GM12801 (cell line): ENCODE results near the gene ASIP.

ENCODE experiments used
- CTCF ChIP-seq: IDR thresholded peaks from one replicate; pipeline ENCODE4 v1.5.1; 2011; ENCODE audit warnings: control low read depth; ENCODE audit not compliant: insufficient read length; ENCODE audit errors: extremely low read depth

Gene ASIP

GRCh38 chr20:34233687-34234086, 7.5 kb upstream of the ASIP start:
- TF ChIP-seq CTCF: no peak

GRCh38 chr20:34235875-34236274, 5.3 kb upstream of the ASIP start:
- TF ChIP-seq CTCF: no peak

- TF ChIP-seq CTCF: no peak
Observed at GRCh38 chr20:34237942-34238341, 3.3 kb upstream of the ASIP start.

DNA sequence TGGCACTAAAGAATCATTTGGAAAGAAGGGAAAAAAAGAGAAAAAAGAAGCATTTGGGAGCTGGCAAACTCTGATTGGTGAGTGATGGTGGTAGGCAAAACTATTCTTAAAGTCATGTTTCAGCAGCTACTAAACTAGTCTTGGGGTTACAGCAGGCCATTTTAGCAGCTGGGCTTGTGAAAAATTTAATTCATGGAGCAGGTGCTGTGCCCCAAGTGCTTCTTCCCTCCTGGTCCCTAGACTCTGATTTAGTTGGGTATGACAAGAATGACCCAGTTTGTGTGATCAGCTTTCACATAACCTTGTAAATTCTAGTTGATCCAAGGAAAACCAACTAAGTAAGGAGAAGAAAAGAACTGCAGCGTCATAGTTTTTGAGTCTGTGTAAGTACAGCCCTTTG, 1.1 kb upstream of the ASIP start:
- no peak for TF ChIP-seq CTCF

DNA sequence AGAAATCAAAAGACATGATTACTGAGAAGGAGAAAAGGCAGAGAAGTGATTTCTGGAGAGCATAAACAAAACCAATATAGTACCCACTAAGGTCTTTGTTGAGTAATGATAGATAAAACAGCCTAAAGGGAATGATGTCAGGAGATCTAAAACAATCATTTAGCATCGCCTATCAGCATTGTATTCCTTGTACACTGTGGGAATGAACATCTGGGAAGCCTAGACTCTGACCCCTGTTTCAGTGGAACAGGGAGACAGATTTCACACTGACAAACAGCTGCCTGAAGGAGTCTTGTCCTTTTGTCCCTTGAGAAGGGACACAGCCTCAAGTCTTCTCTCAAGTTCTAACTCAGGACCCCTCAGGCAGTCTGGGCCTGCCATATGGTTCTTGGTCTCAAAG, 1.7 kb downstream of the ASIP start:
- TF ChIP-seq CTCF: no peak

DNA sequence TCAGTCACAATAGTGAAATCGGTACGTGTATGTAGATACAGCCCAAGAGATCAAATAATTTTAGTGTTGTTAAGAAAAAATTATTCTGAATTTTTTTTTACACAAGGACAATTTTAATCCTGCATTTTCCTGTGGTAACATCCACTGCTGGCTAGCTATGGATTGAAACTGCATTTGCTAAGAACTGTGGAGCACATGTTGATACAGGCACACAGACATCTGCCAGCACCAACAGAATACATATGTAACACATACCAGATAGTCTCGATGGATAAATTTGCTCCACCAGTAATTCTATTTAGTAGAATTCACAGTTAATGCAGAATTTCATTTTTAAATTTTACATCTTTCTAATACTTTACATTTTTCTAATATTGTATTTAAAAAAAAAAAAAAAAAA, 2.2 kb downstream of the ASIP start:
- no peak for TF ChIP-seq CTCF

DNA sequence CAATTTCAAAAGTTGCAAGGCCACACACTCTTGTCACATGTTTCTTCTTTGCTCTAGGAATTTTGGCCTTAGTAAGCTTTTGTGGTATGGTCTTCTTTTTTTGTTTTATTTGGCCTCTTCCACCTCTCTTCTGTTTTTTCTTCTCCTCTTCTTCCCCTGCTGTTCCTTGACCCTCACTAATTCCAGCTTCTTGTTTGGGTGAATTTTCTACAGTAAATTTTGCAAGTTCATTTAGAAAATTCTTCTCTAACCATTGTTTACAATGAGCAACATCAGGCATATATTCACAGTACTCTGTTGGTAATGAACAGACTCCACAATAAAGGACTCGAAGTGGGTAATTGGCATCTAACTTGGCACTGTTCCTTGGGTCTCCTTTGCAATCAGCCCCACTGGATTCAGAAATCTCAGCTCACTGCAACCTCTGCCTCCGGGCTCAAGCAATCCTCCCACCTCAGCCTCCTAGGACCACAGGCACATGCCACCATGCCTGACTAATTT, 5.0 kb downstream of the ASIP start:
- TF ChIP-seq CTCF: no peak

DNA sequence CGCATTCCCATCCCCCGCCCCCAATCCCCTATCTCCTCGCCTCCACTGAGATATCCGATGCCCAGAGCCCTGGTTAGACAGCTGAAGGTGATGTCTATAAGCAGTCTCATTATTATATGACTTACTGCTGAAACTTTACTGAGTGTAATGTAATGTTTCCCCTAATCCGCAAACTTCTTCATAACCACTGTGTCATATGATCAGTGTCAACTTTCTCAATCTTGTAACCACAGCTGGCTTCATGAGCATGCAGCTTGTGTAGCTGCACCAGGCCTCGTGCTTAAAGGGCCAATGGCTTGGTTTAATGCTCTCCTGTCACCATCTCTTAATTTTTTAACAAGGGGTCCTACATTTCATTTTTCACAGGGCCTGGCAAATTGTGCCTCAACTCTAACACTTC, 8.1 kb downstream of the ASIP start:
- no peak for TF ChIP-seq CTCF
